Gastroesophageal sphincter (tissue), 3 donors: ENCODE measurements around the gene ADPRH.

Experiments used
- POLR2AphosphoS5 ChIP-seq: sonication (generic); formaldehyde crosslinking; IDR thresholded peaks from one replicate; pipeline ENCODE4 v1.6.1; 2017; ENCODE audit warnings: antibody characterized with exemption
- TF ChIP-seq, protein P1 (sequence below), 4 experiments: fragments of 200-600 bp in 2 of 4; fragments of 450-650 bp in 2 of 4; sonication (generic) in 1 of 4; IDR thresholded peaks; one replicate each; pipeline ENCODE4 v1.5.1; 2017 to 2019; ENCODE audit warnings: antibody characterized with exemption in 4 of 4, mild to moderate bottlenecking in 2 of 4, moderate library complexity in 2 of 4

DNA sequence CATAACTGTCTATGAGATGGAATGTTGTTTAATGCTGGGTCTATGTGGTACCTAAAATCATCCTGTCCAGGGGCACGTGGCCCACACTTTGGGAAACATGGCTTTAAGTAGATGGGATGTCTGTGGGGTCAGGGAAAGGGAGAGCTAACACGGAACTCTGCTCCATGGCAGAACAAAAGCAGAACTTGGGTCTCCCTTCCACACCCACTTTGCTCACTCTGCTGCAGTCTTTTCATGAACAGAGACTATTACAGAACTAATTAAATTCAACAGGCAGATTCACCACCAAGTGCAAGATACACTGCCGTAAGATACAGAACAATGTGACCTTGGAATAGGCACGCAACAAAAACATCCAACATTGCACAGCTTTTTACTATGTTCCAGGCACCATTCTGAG, 52.9 kb downstream of the ADPRH start:
- TF ChIP-seq, protein P1, sequence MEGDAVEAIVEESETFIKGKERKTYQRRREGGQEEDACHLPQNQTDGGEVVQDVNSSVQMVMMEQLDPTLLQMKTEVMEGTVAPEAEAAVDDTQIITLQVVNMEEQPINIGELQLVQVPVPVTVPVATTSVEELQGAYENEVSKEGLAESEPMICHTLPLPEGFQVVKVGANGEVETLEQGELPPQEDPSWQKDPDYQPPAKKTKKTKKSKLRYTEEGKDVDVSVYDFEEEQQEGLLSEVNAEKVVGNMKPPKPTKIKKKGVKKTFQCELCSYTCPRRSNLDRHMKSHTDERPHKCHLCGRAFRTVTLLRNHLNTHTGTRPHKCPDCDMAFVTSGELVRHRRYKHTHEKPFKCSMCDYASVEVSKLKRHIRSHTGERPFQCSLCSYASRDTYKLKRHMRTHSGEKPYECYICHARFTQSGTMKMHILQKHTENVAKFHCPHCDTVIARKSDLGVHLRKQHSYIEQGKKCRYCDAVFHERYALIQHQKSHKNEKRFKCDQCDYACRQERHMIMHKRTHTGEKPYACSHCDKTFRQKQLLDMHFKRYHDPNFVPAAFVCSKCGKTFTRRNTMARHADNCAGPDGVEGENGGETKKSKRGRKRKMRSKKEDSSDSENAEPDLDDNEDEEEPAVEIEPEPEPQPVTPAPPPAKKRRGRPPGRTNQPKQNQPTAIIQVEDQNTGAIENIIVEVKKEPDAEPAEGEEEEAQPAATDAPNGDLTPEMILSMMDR (IDR thresholded peaks at IDR 0.05), result no peak
- TF ChIP-seq POLR2AphosphoS5, result no peak
